Transverse colon (tissue), 4 donors: ENCODE measurements around the gene RAB3A.
A peak's percentile ranks its signal among the peaks of the same experiment; 100 is the strongest.

Experiments
- CTCF ChIP-seq, 5 experiments: fragments of 200-600 bp in 3 of 5; fragments of 450-650 bp in 2 of 5; sonication (generic) in 3 of 5; IDR thresholded peaks; 1 replicate in 2 of 5; 2 replicates in 3 of 5; pipeline ENCODE4 v1.5.1; 2016 to 2017; ENCODE audit warnings: antibody characterized with exemption in 5 of 5, inconsistent platforms in 3 of 5, mild to moderate bottlenecking in 2 of 5, moderate library complexity in 1 of 5
- EP300 ChIP-seq: sonication (generic); formaldehyde crosslinking; IDR thresholded peaks from one replicate; pipeline ENCODE4 v1.6.1; 2017; ENCODE audit warnings: antibody characterized with exemption, low read depth
- POLR2A ChIP-seq: fragments of 450-650 bp; IDR thresholded peaks from one replicate; pipeline ENCODE4 v1.6.1; 2016; ENCODE audit warnings: antibody characterized with exemption, mild to moderate bottlenecking, moderate library complexity
- POLR2AphosphoS5 ChIP-seq, 3 donors: sonication (generic); formaldehyde crosslinking; IDR thresholded peaks; one replicate each; pipeline ENCODE4 v1.6.1; 2016; ENCODE audit warnings: antibody characterized with exemption in 3 of 3

- TF ChIP-seq CTCF (IDR thresholded peaks at IDR 0.05) (no peak), POLR2AphosphoS5 (IDR thresholded peaks at IDR 0.05) (peak; percentile 73 to 87 (median 85)), EP300 (no peak), POLR2A (peak; percentile 85)
Observed at GRCh38 chr19:18173572-18174288, 30.1 kb downstream of the RAB3A start, which contains the start of gene IFI30.
